BLaER1 (cell line): ENCODE measurements around the gene SAMD3.
"Not testable (repeated sequence)": the region's sequence is repeated elsewhere in the genome, so short reads cannot be mapped to it uniquely, and the experiment has no call there.

Experiments
- H3K27ac ChIP-seq: shearing (Covaris generic); formaldehyde crosslinking; 2 replicates; pipeline ENCODE4 v1.8.1; 2022
- H3K27me3 ChIP-seq: shearing (Covaris generic); formaldehyde crosslinking; 2 replicates; pipeline ENCODE4 v1.8.1; 2022
- H3K36me3 ChIP-seq: shearing (Covaris generic); formaldehyde crosslinking; 2 replicates; pipeline ENCODE4 v1.8.1; 2022
- H3K4me1 ChIP-seq: shearing (Covaris generic); formaldehyde crosslinking; 2 replicates; pipeline ENCODE4 v1.8.1; 2022
- H3K4me2 ChIP-seq: shearing (Covaris generic); formaldehyde crosslinking; 2 replicates; pipeline ENCODE4 v1.8.1; 2022
- H3K4me3 ChIP-seq: shearing (Covaris generic); formaldehyde crosslinking; 2 replicates; pipeline ENCODE4 v1.8.1; 2022
- H3K9ac ChIP-seq: shearing (Covaris generic); formaldehyde crosslinking; 2 replicates; pipeline ENCODE4 v1.8.1; 2022
- H3K9me3 ChIP-seq: shearing (Covaris generic); formaldehyde crosslinking; 2 replicates; pipeline ENCODE4 v1.8.1; 2022
- H4K20me1 ChIP-seq: shearing (Covaris generic); formaldehyde crosslinking; 2 replicates; pipeline ENCODE4 v1.8.1; 2022
- Cebpa-rat ChIP-seq: shearing (Covaris generic); IDR thresholded peaks from 2 replicates; pipeline ENCODE4 v1.8.1; 2022

Gene SAMD3

DNA sequence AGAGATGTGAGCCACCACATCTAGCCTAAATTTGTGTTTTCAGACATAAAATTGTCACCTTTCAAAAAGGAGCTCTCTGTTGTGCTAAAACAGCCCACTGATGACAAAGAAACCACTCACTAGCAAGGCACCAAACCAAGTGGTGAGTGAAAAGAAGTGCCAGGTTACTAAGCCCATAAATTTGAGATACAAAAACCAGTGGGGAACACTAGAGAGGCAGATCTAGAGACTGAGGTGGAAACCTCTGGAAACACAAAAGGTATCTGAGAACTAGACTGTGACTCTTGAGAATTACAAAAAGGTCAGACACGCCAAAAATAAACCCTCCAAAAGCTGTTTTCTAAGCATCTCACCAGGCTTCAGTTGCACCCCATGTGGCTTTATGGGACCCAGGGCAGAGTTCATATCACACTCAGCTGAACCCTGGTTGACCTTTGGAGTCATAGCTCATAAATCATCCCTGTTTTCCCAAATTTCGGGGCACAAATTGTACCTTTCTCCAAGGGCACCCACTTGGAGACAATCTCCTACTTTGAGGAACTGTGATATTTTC is 24.2 kb downstream of the SAMD3 start:
- no peak overlapping the region for H3K4me3 ChIP-seq
- no peak overlapping the region for H3K9ac ChIP-seq
- H3K9me3 ChIP-seq: no peaks in the 10 kb centered on the region; the same call in 1 of the 2 replicates
- H3K4me1 ChIP-seq: no peaks in the 10 kb centered on the region
- H3K27ac ChIP-seq: no peak overlapping the region
- H3K36me3 ChIP-seq: no peaks in the 10 kb centered on the region
- H3K4me2 ChIP-seq: no peak overlapping the region
- TF ChIP-seq Cebpa-rat: no peak
- no peaks in the 10 kb centered on the region for H3K27me3 ChIP-seq
- H4K20me1 ChIP-seq: no peaks in the 10 kb centered on the region

DNA sequence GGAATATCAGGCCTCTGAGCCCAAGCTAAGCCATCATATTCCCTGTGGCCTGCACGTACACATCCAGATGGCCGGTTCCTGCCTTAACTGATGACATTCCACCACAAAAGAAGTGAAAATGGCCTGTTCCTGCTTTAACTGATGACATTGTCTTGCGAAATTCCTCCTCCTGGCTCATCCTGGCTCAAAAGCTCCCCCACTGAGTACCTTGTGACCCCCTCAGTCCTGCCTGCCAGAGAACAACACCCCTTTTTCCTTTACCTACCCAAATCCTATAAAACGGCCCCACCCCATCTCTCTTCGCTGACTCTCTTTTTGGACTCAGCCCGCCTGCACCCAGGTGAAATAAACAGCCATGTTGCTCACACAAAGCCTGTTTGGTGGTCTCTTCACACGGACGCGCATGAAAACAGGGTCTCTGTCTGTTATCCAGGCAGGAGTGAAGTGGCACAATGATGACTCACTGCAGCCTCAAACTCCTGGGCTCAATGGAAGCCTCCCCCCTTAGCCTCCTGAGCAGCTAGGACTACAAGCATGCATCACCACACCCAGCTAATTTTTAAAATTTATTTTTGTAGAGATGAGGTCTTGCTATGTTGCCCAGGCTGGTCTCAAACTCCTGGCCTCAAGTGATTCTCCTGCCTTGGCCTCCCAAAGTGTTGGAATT is 24.8 kb downstream of the SAMD3 start:
- H3K27me3 ChIP-seq, H3K27ac ChIP-seq, H3K9me3 ChIP-seq, H3K36me3 ChIP-seq, H4K20me1 ChIP-seq, H3K4me3 ChIP-seq, H3K4me1 ChIP-seq, H3K9ac ChIP-seq, H3K4me2 ChIP-seq: not testable (repeated sequence)

DNA sequence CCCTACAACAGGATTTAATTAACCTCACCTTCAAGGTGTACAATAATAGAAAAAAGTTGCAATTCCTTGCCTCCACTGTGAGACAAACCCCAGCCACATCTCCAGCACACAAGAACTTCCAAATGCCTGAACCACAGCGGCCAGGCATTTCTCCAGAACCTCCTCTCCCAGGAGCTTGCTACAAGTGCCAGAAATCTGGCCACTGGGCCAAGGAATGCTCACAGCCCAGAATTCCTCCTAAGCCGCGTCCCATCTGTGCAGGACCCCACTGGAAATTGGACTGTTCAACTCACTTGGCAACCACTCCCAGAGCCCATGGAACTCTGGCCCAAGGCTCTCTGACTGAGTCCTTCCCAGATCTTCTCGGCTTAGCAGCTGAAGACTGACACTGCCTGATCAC is 28.3 kb downstream of the SAMD3 start:
- H3K4me2 ChIP-seq, H4K20me1 ChIP-seq, H3K4me1 ChIP-seq, H3K36me3 ChIP-seq, H3K27ac ChIP-seq, H3K27me3 ChIP-seq, H3K9ac ChIP-seq, H3K4me3 ChIP-seq: not testable (repeated sequence)
- peaks cover 10% of the 10 kb centered on the region for H3K9me3 ChIP-seq

GRCh38 chr6:130190701-130191690 is 31.8 kb downstream of the SAMD3 start:
- Histone ChIP-seq H3K36me3 (no peaks in the 10 kb centered on the region), H3K9ac (no peak overlapping the region), H3K27ac (no peak overlapping the region), H3K4me3 (no peak overlapping the region), H4K20me1 (no peaks in the 10 kb centered on the region), H3K4me2 (no peak overlapping the region), H3K4me1 (no peaks in the 10 kb centered on the region), H3K27me3 (no peaks in the 10 kb centered on the region), H3K9me3 (peaks cover 10% of the 10 kb centered on the region)
- TF ChIP-seq Cebpa-rat: no peak

DNA sequence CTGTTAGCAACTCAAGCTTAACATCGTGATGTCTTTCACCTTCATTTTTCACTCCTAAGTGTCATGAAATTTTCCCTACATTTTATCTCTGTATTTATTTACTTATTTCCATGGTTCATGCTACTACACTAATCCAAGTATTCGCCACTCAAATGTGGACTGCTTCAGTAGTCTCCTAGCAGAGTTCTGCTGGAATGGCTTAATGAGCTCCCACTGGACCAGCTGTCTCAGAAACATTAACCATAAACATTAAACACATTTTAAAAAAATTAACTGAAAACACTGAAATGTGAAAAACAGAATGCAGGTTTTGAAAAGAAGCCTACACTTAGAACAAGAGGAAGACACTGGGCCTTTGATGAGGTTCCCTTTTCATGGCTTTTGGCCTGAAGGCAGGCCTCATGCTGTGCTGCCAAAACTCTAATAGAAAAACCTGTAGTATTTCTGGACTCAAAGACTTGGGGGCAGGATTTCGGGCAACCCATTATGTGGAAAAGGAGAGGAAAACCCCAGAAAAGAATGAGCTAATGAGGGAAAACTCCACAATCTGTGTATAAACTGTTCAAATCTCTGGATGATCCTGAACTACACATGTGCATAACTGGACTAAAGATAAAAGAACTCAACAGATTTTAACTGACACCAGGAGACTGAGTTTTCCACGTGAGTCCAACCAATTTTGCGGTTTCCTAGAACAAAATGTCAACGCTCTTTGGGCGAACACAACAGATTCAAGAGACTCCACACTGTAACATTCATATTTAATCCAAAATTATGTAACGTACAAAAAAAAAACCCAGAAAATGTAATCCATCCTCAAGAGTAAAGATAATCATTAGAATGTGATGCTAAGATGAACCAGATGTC is 33.0 kb downstream of the SAMD3 start:
- TF ChIP-seq Cebpa-rat: no peak
- no peaks in the 10 kb centered on the region for H3K27me3 ChIP-seq
- H3K27ac ChIP-seq: no peak overlapping the region
- H3K4me2 ChIP-seq: no peak overlapping the region
- H3K9me3 ChIP-seq: peaks cover 10% of the 10 kb centered on the region
- no peaks in the 10 kb centered on the region for H3K4me1 ChIP-seq
- H3K4me3 ChIP-seq: no peak overlapping the region
- H3K9ac ChIP-seq: no peak overlapping the region
- no peaks in the 10 kb centered on the region for H4K20me1 ChIP-seq
- no peaks in the 10 kb centered on the region for H3K36me3 ChIP-seq

GRCh38 chr6:130188207-130188899 is 34.4 kb downstream of the SAMD3 start:
- no peak for TF ChIP-seq Cebpa-rat

GRCh38 chr6:130187335-130188206 is 35.2 kb downstream of the SAMD3 start:
- no peaks in the 10 kb centered on the region for H3K27me3 ChIP-seq
- no peak overlapping the region for H3K4me3 ChIP-seq
- H3K9ac ChIP-seq: no peak overlapping the region
- H3K27ac ChIP-seq: no peak overlapping the region
- 0 out of 2 replicates have a peak, but pooled peaks cover 5% of the 10 kb centered on the region for H3K4me1 ChIP-seq
- peaks cover 4% of the 10 kb centered on the region; the same call in 1 of the 2 replicates for H3K9me3 ChIP-seq
- no peak for TF ChIP-seq Cebpa-rat
- H4K20me1 ChIP-seq: no peaks in the 10 kb centered on the region
- H3K36me3 ChIP-seq: no peaks in the 10 kb centered on the region
- no peak overlapping the region for H3K4me2 ChIP-seq

More at GRCh38 chr6:130188207-130188899, 34.4 kb downstream of the SAMD3 start:
- Histone ChIP-seq H3K36me3 (no peaks in the 10 kb centered on the region), H3K9me3 (peaks cover 9% of the 10 kb centered on the region), H4K20me1 (no peaks in the 10 kb centered on the region), H3K4me1 (0 out of 2 replicates have a peak, but pooled peaks cover 5% of the 10 kb centered on the region), H3K4me2 (no peak overlapping the region), H3K27ac (no peak overlapping the region), H3K9ac (no peak overlapping the region), H3K27me3 (no peaks in the 10 kb centered on the region), H3K4me3 (no peak overlapping the region)

DNA sequence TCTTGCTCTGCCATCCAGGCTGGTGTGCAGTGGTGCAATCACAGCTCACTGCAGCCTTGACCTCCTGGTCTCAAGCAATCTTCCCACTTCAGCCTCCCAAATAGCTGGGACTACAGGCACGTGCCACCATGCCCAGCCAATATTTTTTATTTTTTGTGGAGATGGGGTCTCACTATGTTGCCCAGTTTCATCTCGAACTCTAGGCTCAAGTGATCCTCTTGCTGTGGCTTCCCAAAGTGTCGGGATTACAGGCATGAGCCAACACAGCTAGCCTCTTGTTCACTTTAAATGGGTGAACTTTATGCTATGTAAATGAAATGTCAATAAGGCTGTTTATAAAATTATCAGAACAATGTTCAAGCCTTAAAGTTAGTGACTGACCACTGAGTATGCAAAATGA is 37.1 kb downstream of the SAMD3 start:
- no peaks in the 10 kb centered on the region for H4K20me1 ChIP-seq

More for the DNA sequence above, 37.1 kb downstream of the SAMD3 start:
- Histone ChIP-seq H3K4me3 (no peak overlapping the region), H3K9ac (no peak overlapping the region), H3K9me3 (no peaks in the 10 kb centered on the region), H3K4me2 (no peak overlapping the region), H3K27me3 (no peaks in the 10 kb centered on the region), H3K27ac (no peak overlapping the region), H3K36me3 (no peaks in the 10 kb centered on the region), H3K4me1 (0 out of 2 replicates have a peak, but pooled peaks cover 5% of the 10 kb centered on the region)
- no peak for TF ChIP-seq Cebpa-rat
